ENCODE measurements around the gene THEM5. TPM values are rescaled to one million over a fixed set of nuclear protein-coding genes. Genes with fewer than 3 reads are reported as not detected.
A peak's percentile ranks its signal among the peaks of the same experiment; 100 is the strongest.

The THEM5 gene
- total RNA-seq, 2 donors from 2014 or later: not detected

DNA sequence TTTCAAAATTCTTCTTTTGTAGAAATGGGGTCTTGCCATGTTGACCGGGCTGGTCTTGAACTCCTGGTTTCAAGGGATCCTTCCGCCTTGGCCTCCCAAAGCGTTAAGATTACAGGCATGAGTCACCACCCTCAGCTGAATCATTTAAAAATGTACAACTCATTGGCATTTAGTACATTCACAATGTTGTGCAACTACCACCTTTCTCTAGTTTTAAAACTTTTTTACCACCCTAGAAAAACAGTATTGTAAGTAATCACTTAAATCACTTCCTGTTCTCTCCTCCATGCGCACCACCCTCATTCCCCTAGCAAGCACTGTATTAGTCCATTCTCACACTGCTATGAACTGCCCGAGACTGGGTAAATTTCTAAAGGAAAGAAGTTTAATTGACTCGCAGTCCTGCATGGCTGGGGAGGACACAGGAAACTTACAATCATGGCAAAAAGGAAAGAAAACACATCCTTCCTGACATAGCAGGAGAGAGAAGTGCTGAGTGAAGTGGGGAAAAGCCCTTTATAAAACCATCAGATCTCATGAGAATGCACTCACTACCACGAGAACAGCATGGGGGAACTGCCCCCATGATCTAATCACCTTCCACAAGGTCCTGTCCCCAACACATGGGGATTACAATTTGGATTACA, 14.4 kb upstream of the THEM5 start:
- no peaks in the 10 kb centered on the region for H3K36me3 ChIP-seq (ENCODE audit: control insufficient read depth, insufficient read depth, low read length)
- H3K27ac ChIP-seq (ENCODE audit: low read depth, low read length): no peak overlapping the region
- Mint-ChIP-seq H3K4me3 (no peak overlapping the region), H3K4me1 (peaks cover 15% of the 10 kb centered on the region), H3K36me3 (ENCODE audit: low read depth) (no peaks in the 10 kb centered on the region), H3K27ac (no peak overlapping the region), H3K9me3 (no peaks in the 10 kb centered on the region), H3K27me3 (ENCODE audit: insufficient read depth) (peaks cover 43% of the 10 kb centered on the region)
- DNase-seq: no peak
- H3K9ac ChIP-seq (ENCODE audit: extremely low read depth, low read length, poor library complexity, severe bottlenecking): no peak overlapping the region
- no peak for TF ChIP-seq CTCF (conservative IDR thresholded peaks at IDR 0.05)
- WGBS, 2 experiments (ENCODE audit: insufficient coverage in 1 of 2, insufficient read length in 1 of 2): 90 to 95% methylated on average over 4 to 7 of the region's 7 CpGs
- H3K4me1 ChIP-seq (ENCODE audit: control insufficient read depth, insufficient read depth, low read length): no peaks in the 10 kb centered on the region
- H3K27me3 ChIP-seq (ENCODE audit: control insufficient read depth, insufficient read depth, low read length, poor library complexity, severe bottlenecking): no peaks in the 10 kb centered on the region
- H3K4me3 ChIP-seq (ENCODE audit: low read length): no peak overlapping the region
- H3K9me3 ChIP-seq (ENCODE audit: control insufficient read depth, low read length): no peaks in the 10 kb centered on the region

GRCh38 chr1:151867321-151867720, 13.8 kb upstream of the THEM5 start:
- no peak overlapping the region for H3K4me3 Mint-ChIP-seq

GRCh38 chr1:151864411-151864810, 10.9 kb upstream of the THEM5 start:
- Mint-ChIP-seq H3K9me3 (no peaks in the 10 kb centered on the region), H3K27ac (no peak overlapping the region), H3K4me3 (no peak overlapping the region), H3K27me3 (ENCODE audit: insufficient read depth) (peaks cover 73% of the 10 kb centered on the region), H3K36me3 (ENCODE audit: low read depth) (no peaks in the 10 kb centered on the region), H3K4me1 (peaks cover 5% of the 10 kb centered on the region)
- no peak overlapping the region for H3K9ac ChIP-seq (ENCODE audit: extremely low read depth, low read length, poor library complexity, severe bottlenecking)
- TF ChIP-seq CTCF (conservative IDR thresholded peaks at IDR 0.05): no peak
- 0 to 50% methylated on average over 1 to 2 of the region's 2 CpGs for WGBS, 2 experiments (ENCODE audit: insufficient coverage in 1 of 2, insufficient read length in 1 of 2)
- no peaks in the 10 kb centered on the region for H3K4me1 ChIP-seq (ENCODE audit: control insufficient read depth, insufficient read depth, low read length)
- H3K9me3 ChIP-seq (ENCODE audit: control insufficient read depth, low read length): no peaks in the 10 kb centered on the region
- H3K27me3 ChIP-seq (ENCODE audit: control insufficient read depth, insufficient read depth, low read length, poor library complexity, severe bottlenecking): no peaks in the 10 kb centered on the region
- DNase-seq: peak; percentile 39
- no peak overlapping the region for H3K27ac ChIP-seq (ENCODE audit: low read depth, low read length)
- no peak overlapping the region for H3K4me3 ChIP-seq (ENCODE audit: low read length)
- no peaks in the 10 kb centered on the region for H3K36me3 ChIP-seq (ENCODE audit: control insufficient read depth, insufficient read depth, low read length)

More at GRCh38 chr1:151867321-151867720, 13.8 kb upstream of the THEM5 start:
- 94 to 100% methylated on average over 2 of the region's 2 CpGs for WGBS, 2 experiments (ENCODE audit: insufficient coverage in 1 of 2, insufficient read length in 1 of 2)
- no peak for TF ChIP-seq CTCF (conservative IDR thresholded peaks at IDR 0.05)
- Mint-ChIP-seq H3K27ac (no peak overlapping the region), H3K4me1 (peaks cover 9% of the 10 kb centered on the region), H3K27me3 (ENCODE audit: insufficient read depth) (peaks cover 49% of the 10 kb centered on the region), H3K9me3 (no peaks in the 10 kb centered on the region), H3K36me3 (ENCODE audit: low read depth) (no peaks in the 10 kb centered on the region)
- Histone ChIP-seq H3K4me3 (ENCODE audit: low read length) (no peak overlapping the region), H3K4me1 (ENCODE audit: control insufficient read depth, insufficient read depth, low read length) (no peaks in the 10 kb centered on the region), H3K9ac (ENCODE audit: extremely low read depth, low read length, poor library complexity, severe bottlenecking) (no peak overlapping the region), H3K27ac (ENCODE audit: low read depth, low read length) (no peak overlapping the region), H3K9me3 (ENCODE audit: control insufficient read depth, low read length) (no peaks in the 10 kb centered on the region), H3K36me3 (ENCODE audit: control insufficient read depth, insufficient read depth, low read length) (no peaks in the 10 kb centered on the region), H3K27me3 (ENCODE audit: control insufficient read depth, insufficient read depth, low read length, poor library complexity, severe bottlenecking) (no peaks in the 10 kb centered on the region)
- no peak for DNase-seq

Measured in endodermal cell (in vitro differentiated cells).